ENCODE data around the gene ANKRD30B. TPM values are rescaled to one million over a fixed set of nuclear protein-coding genes. Genes with fewer than 3 reads are reported as not detected.

Gene ANKRD30B
- total and polyA plus RNA-seq, 2 of the 4 experiments (the other 2 are of a cell fraction) = not detected

DNA sequence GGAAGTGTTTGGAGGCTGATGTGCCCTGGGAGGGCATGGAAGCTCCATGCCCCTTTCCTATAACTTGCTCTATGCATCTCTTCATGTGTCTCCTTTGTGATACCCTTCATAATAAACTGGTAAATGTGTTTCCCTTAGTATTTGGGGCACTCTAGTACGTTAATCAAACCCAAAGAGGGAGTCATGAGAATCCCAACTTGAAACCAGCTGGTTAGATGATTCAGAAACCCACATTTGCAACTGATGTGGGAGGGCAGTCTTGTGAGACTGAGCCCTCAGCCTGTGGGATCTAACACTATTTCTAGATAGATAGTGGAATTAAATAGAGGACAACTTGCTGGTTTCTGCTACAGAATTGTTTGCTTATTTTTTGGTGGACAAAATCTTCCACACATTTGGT is 20.3 kb downstream of the ANKRD30B start:
- Histone ChIP-seq H4K8ac (ENCODE audit: low read depth in 2 of 2, low read length in 2 of 2) (no peak overlapping the region), H3K4me2 (ENCODE audit: low read depth, low read length) (no peak overlapping the region), H3K4ac (ENCODE audit: low read depth, low read length) (no peak overlapping the region), H3K36me3 (ENCODE audit: control insufficient read depth, insufficient read depth, low read length) (no peaks in the 10 kb centered on the region), H2BK20ac (ENCODE audit: low read depth, low read length) (no peak overlapping the region), H2BK15ac (ENCODE audit: low read depth, low read length) (no peak overlapping the region), H3K18ac (ENCODE audit: low read depth, low read length) (no peak overlapping the region), H2AK5ac (ENCODE audit: low read depth, low read length) (no peak overlapping the region), H3K23ac (ENCODE audit: low read depth, low read length) (no peak overlapping the region), H3K79me1 (ENCODE audit: low read depth in 1 of 2, low read length in 2 of 2) (no peaks in the 10 kb centered on the region), H3K9ac (ENCODE audit: low read depth, low read length) (no peak overlapping the region), H3K27me3 (ENCODE audit: control insufficient read depth, insufficient read depth, low read length) (no peaks in the 10 kb centered on the region), H3K56ac (ENCODE audit: extremely low read depth, insufficient read depth, low read length) (no peak overlapping the region), H2BK5ac (ENCODE audit: low read depth, low read length, poor library complexity, severe bottlenecking) (no peak overlapping the region), H3K9me1 (ENCODE audit: insufficient read depth, low read length) (no peaks in the 10 kb centered on the region), H3K9me3 (ENCODE audit: control insufficient read depth, insufficient read depth, low read length) (peaks cover 5% of the 10 kb centered on the region), H3K4me1 (ENCODE audit: control insufficient read depth, insufficient read depth, low read length) (no peaks in the 10 kb centered on the region), H2AFZ (replicated peaks; ENCODE audit: low read length, poor library complexity) (no peak overlapping the region), H3K4me3 (ENCODE audit: insufficient read depth, low read depth, low read length) (no peak overlapping the region), H4K5ac (ENCODE audit: low read depth, low read length) (no peak overlapping the region), H4K91ac (ENCODE audit: insufficient read depth, low read depth, low read length) (no peak overlapping the region), H4K20me1 (ENCODE audit: insufficient read depth, low read length) (no peaks in the 10 kb centered on the region), H3K27ac (ENCODE audit: insufficient read depth, low read length) (no peak overlapping the region), H2AK9ac (replicated peaks; ENCODE audit: low read depth, low read length, poor library complexity) (no peak overlapping the region), H2BK120ac (ENCODE audit: low read depth, low read length) (no peak overlapping the region), H3K14ac (replicated peaks; ENCODE audit: low read depth, low read length) (no peak overlapping the region)
- no CpG with 5 or more reads among the region's 1 CpG for WGBS, 2 experiments (ENCODE audit: extremely low coverage in 2 of 2, insufficient read length in 1 of 2)
- in situ Hi-C loops (cut with MboI; ENCODE audit: low sequenced_read_pairs) (no loop called here), dilution Hi-C loops (cut with HindIII; ENCODE audit: low sequenced_read_pairs, unreplicated experiment) (no loop called here), intact Hi-C loops (cut with micrococcal nuclease) (no loop called here)
- no peak for ATAC-seq (ENCODE audit: low read depth)
- no peak for TF ChIP-seq NFE2L2 (IDR thresholded peaks at IDR 0.05; ENCODE audit: low read depth, low read length)
- TF ChIP-seq CEBPB (IDR thresholded peaks at IDR 0.05; ENCODE audit: low read depth, low read length) = no peak
- no peak for TF ChIP-seq MAFK (IDR thresholded peaks at IDR 0.05; ENCODE audit: low read depth, low read length)
- TF ChIP-seq RFX5 (IDR thresholded peaks at IDR 0.05; ENCODE audit: low read depth, low read length) = no peak
- no peak for TF ChIP-seq RAD21 (IDR thresholded peaks at IDR 0.05; ENCODE audit: low read length)
- no peak for TF ChIP-seq FOS (IDR thresholded peaks at IDR 0.05; ENCODE audit: low read depth, low read length)
- no peak for TF ChIP-seq POLR2A (IDR thresholded peaks at IDR 0.05; ENCODE audit: low read depth, low read length)
- no peak for TF ChIP-seq SMC3 (IDR thresholded peaks at IDR 0.05; ENCODE audit: low read depth, low read length)
- TF ChIP-seq BHLHE40 (IDR thresholded peaks at IDR 0.05; ENCODE audit: low read depth, low read length) = no peak
- no peak for TF ChIP-seq RCOR1 (IDR thresholded peaks at IDR 0.05; ENCODE audit: insufficient replicate concordance, low read length)
- TF ChIP-seq, protein P1, sequence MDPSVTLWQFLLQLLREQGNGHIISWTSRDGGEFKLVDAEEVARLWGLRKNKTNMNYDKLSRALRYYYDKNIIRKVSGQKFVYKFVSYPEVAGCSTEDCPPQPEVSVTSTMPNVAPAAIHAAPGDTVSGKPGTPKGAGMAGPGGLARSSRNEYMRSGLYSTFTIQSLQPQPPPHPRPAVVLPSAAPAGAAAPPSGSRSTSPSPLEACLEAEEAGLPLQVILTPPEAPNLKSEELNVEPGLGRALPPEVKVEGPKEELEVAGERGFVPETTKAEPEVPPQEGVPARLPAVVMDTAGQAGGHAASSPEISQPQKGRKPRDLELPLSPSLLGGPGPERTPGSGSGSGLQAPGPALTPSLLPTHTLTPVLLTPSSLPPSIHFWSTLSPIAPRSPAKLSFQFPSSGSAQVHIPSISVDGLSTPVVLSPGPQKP (IDR thresholded peaks at IDR 0.05; ENCODE audit: borderline replicate concordance, low read depth, low read length) = no peak
- TF ChIP-seq, protein P2, sequence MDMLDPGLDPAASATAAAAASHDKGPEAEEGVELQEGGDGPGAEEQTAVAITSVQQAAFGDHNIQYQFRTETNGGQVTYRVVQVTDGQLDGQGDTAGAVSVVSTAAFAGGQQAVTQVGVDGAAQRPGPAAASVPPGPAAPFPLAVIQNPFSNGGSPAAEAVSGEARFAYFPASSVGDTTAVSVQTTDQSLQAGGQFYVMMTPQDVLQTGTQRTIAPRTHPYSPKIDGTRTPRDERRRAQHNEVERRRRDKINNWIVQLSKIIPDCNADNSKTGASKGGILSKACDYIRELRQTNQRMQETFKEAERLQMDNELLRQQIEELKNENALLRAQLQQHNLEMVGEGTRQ (IDR thresholded peaks at IDR 0.05; ENCODE audit: low read depth, low read length) = no peak
- no peak for TF ChIP-seq CHD1 (IDR thresholded peaks at IDR 0.05; ENCODE audit: low read depth, low read length)
- no peak for DNase-seq
- no TSS peak for BruUV-seq (replicated peaks)
- ChIA-PET CTCF (no interaction called here), POLR2A (ENCODE audit: unreplicated experiment) (no interaction called here)
